Endothelial cell of hepatic sinusoid (primary cell): ENCODE data around the gene ANKRD20A1.
"Not testable (repeated sequence)": the region's sequence is repeated elsewhere in the genome, so short reads cannot be mapped to it uniquely, and the experiment has no call there.

Experiments
- in situ Hi-C: cut with HindIII; loops from 2 replicates; pipeline ENCODE4 v1.10.0; 2017; ENCODE audit warnings: low sequenced_read_pairs

The ANKRD20A1 gene

DNA sequence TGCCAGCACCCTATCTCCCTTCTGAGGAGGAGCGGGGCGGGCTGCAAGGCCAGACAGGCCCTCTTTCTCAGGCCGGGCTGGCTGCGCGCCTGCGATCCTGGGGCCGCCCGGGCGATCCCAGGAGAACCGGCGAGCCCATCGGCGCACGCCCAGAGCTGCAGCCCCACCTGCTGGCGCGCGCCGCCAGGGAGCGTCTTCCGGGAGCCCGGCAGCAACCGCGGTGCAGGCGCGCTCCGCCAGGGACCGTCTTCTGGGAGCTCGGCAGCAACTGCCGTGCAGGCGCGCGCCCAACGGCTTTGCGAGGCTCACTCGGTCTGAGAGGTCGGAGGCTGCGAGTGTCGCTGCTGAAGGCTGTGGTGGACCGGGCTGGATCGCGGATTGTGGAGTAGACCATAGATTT is at the start of gene ANKRD20A1:
Gene ANKRD20A1 (plus strand): TSS at position 61 of the 400 bp plus-strand sequence. CDS start 496 bp downstream, outside the sequence.
- in situ Hi-C loops = not testable (repeated sequence)

DNA sequence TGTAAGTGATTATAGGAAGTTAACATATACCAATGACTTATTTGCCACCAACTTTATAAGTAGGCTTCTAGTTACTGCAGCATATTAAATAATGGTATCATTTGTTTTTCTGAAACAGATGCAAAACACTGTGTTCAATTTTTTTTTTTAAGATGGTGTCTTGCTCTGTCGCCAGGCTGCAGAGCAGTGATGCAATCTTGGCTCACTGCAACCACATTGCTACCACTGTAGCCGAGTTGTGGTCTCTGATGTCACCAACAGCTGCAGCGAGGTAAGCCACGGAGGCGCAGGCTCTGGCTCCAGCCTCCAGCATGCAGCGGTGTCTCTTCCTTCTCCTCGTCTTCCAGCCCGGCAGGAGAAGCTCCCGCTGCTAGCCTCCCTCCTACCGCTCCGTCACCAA is 26.6 kb upstream of the ANKRD20A1 start:
- in situ Hi-C loops = not testable (repeated sequence)
